WI38 (cell line): ENCODE measurements around the gene CCDC188.

Experiments
- H3K4me3 ChIP-seq: 2 replicates; pipeline ENCODE4 v1.5.1; 2011; ENCODE audit warnings: low read depth, mild to moderate bottlenecking, control low read depth, low read length
- CTCF ChIP-seq: IDR thresholded peaks from 2 replicates; pipeline ENCODE4 v1.5.1; 2012; ENCODE audit warnings: low read depth, mild to moderate bottlenecking, control low read depth, low read length

CCDC188 gene

GRCh38 chr22:20130319-20130718 is 20.5 kb downstream of the CCDC188 start:
- H3K4me3 ChIP-seq = no peak overlapping the region
- TF ChIP-seq CTCF = no peak

- no peak overlapping the region for H3K4me3 ChIP-seq
- TF ChIP-seq CTCF = no peak
Observed at GRCh38 chr22:20129747-20130014, 21.2 kb downstream of the CCDC188 start.

GRCh38 chr22:20128902-20129746 is 21.7 kb downstream of the CCDC188 start:
- TF ChIP-seq CTCF = 0 out of 2 replicates have a peak, but pooled peaks have one; percentile 8
- no peak overlapping the region for H3K4me3 ChIP-seq

GRCh38 chr22:20128619-20128901 is 22.3 kb downstream of the CCDC188 start:
- H3K4me3 ChIP-seq = no peak overlapping the region
- no peak for TF ChIP-seq CTCF

- TF ChIP-seq CTCF = no peak
Observed at GRCh38 chr22:20127869-20128618, 22.8 kb downstream of the CCDC188 start.

GRCh38 chr22:20127318-20127868 is 23.5 kb downstream of the CCDC188 start:
- no peak for TF ChIP-seq CTCF
- no peak overlapping the region for H3K4me3 ChIP-seq

More at GRCh38 chr22:20127869-20128618, 22.8 kb downstream of the CCDC188 start:
- H3K4me3 ChIP-seq = no peak overlapping the region
